ENCODE measurements around the gene NPC1.

Gene NPC1

DNA sequence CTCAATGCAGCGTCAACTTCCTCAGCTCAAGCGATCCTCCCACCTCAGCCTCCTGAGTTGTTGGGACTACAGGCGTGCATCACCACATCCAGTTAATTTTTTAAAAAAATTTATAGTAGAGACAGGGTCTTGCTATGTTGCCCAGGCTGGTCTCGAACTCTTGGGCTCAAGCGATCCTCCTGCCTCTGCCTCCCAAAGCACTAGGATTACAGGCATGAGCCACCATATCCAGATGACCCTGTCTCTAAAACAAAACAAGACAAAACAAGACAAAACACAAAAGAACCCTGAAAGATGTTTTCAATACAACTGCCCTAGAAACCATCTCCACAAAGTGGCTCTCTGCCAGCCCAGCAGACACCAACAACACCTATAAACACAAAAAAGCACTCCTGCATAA lies 45.0 kb upstream of the NPC1 start:
- in situ Hi-C loops (cut with MboI; ENCODE audit: low pct_unique_long_range_greater_than_20kb, low sequenced_read_pairs, unreplicated experiment): loop anchor here (25.0 kb wide), 1 partner anchor 181 kb away; no protein-coding TSS in a partner anchor
- no peak for DNase-seq (ENCODE audit: low spot score)
- TF ChIP-seq, protein P1, sequence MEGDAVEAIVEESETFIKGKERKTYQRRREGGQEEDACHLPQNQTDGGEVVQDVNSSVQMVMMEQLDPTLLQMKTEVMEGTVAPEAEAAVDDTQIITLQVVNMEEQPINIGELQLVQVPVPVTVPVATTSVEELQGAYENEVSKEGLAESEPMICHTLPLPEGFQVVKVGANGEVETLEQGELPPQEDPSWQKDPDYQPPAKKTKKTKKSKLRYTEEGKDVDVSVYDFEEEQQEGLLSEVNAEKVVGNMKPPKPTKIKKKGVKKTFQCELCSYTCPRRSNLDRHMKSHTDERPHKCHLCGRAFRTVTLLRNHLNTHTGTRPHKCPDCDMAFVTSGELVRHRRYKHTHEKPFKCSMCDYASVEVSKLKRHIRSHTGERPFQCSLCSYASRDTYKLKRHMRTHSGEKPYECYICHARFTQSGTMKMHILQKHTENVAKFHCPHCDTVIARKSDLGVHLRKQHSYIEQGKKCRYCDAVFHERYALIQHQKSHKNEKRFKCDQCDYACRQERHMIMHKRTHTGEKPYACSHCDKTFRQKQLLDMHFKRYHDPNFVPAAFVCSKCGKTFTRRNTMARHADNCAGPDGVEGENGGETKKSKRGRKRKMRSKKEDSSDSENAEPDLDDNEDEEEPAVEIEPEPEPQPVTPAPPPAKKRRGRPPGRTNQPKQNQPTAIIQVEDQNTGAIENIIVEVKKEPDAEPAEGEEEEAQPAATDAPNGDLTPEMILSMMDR (IDR thresholded peaks at IDR 0.05; ENCODE audit: extremely low read depth, insufficient read depth, missing control alignments): no peak

GRCh38 chr18:23629444-23629946 lies 43.2 kb upstream of the NPC1 start:
- DNase-seq (ENCODE audit: low spot score): peak; percentile 49
- in situ Hi-C loops (cut with MboI; ENCODE audit: low pct_unique_long_range_greater_than_20kb, low sequenced_read_pairs, unreplicated experiment): loop anchor here (25.0 kb wide), 1 partner anchor 183 kb away; no protein-coding TSS in a partner anchor
- TF ChIP-seq, protein P1 (IDR thresholded peaks at IDR 0.05; ENCODE audit: extremely low read depth, insufficient read depth, missing control alignments): peak; percentile 32

DNA sequence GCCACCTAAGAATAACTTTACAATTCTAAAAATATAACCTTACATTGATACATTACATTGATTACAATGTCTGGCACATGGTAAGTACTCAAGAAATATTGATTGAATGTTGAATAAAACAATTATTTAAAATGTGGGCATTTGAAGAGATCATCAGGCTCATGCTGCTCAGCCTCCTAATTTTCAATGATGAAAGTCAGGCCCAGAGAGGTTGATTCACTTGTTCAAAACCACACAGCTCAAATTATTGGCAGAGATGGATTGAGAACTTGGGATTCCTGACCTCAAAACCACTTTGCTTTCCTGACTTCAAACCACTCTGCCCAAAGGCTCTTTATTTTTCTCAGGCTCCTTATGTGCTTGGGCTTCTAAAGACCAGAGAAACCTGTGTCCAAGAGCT lies 41.7 kb upstream of the NPC1 start:
- in situ Hi-C loops (cut with MboI; ENCODE audit: low pct_unique_long_range_greater_than_20kb, low sequenced_read_pairs, unreplicated experiment): loop anchor here (25.0 kb wide), 1 partner anchor 184 kb away; no protein-coding TSS in a partner anchor
- no peak for DNase-seq (ENCODE audit: low spot score)
- TF ChIP-seq, protein P1 (IDR thresholded peaks at IDR 0.05; ENCODE audit: extremely low read depth, insufficient read depth, missing control alignments): no peak

DNA sequence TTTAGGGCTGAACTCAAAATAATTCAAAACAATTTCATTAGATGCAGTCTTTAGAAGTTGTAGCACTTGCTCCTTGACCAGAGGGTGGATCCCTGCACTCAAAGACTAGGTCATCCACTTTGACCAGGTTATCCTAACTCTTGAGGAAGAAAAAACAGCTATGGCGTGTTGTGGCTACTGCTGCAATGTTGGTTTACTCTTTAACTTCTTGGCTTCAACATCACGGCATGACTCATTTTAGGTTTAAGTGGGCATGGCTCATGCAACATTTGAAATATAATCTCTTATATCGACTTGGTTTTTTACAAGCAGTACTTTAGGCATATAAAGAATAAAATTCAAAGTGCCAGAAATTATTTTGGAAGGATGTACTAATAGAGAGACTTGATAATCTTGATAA lies 41.0 kb upstream of the NPC1 start:
- DNase-seq (ENCODE audit: low spot score): no peak
- TF ChIP-seq, protein P1 (IDR thresholded peaks at IDR 0.05; ENCODE audit: extremely low read depth, insufficient read depth, missing control alignments): no peak

GRCh38 chr18:23626451-23627279 lies 40.4 kb upstream of the NPC1 start:
- no peak for DNase-seq (ENCODE audit: low spot score)
- TF ChIP-seq, protein P1 (IDR thresholded peaks at IDR 0.05; ENCODE audit: extremely low read depth, insufficient read depth, missing control alignments): no peak
- in situ Hi-C loops (cut with MboI; ENCODE audit: low pct_unique_long_range_greater_than_20kb, low sequenced_read_pairs, unreplicated experiment): loop anchor here (25.0 kb wide), 1 partner anchor 186 kb away; no protein-coding TSS in a partner anchor

More for the DNA sequence above, 41.0 kb upstream of the NPC1 start:
- in situ Hi-C loops (cut with MboI; ENCODE audit: low pct_unique_long_range_greater_than_20kb, low sequenced_read_pairs, unreplicated experiment): loop anchor here (25.0 kb wide), 1 partner anchor 185 kb away; no protein-coding TSS in a partner anchor

GRCh38 chr18:23623040-23623439 lies 36.7 kb upstream of the NPC1 start:
- in situ Hi-C loops (cut with MboI; ENCODE audit: low pct_unique_long_range_greater_than_20kb, low sequenced_read_pairs, unreplicated experiment): no loop called here
- TF ChIP-seq, protein P1 (IDR thresholded peaks at IDR 0.05; ENCODE audit: extremely low read depth, insufficient read depth, missing control alignments): no peak
- no peak for DNase-seq (ENCODE audit: low spot score)

All from GM13977 (cell line).